Spinal cord (tissue), 10 donors: Measurements from ENCODE around the gene ARL8A. TPM values are rescaled to one million over a fixed set of nuclear protein-coding genes. Genes with fewer than 3 reads are reported as not detected.
A peak's percentile ranks its signal among the peaks of the same experiment; 100 is the strongest.
"Not testable (repeated sequence)": the region's sequence is repeated elsewhere in the genome, so short reads cannot be mapped to it uniquely, and the experiment has no call there.

Experiments used
- DNase-seq, 6 donors: peaks; one replicate each; pipeline versions ENCODE4 v3.0.0 to v3.0.0-alpha.2; 2013 to 2015; ENCODE audit warnings: low spot score in 6 of 6, low read depth in 4 of 6
- H3K27ac ChIP-seq: one replicate; pipeline ENCODE4 v1.5.1; 2013; ENCODE audit warnings: low read depth, low read length, control low read depth
- H3K27me3 ChIP-seq: one replicate; pipeline ENCODE4 v1.6.1; 2013; ENCODE audit warnings: low read length; ENCODE audit not compliant: control insufficient read depth, insufficient read depth
- H3K36me3 ChIP-seq: one replicate; pipeline ENCODE4 v1.6.1; 2013; ENCODE audit warnings: low read length; ENCODE audit not compliant: control insufficient read depth, insufficient read depth
- H3K4me1 ChIP-seq: one replicate; pipeline ENCODE4 v1.6.1; 2013; ENCODE audit warnings: low read length; ENCODE audit not compliant: control insufficient read depth, insufficient read depth
- H3K4me3 ChIP-seq: one replicate; pipeline ENCODE4 v1.5.1; 2013; ENCODE audit warnings: low read depth, low read length, control low read depth
- H3K9me3 ChIP-seq: one replicate; pipeline ENCODE4 v1.6.1; 2013; ENCODE audit warnings: low read length; ENCODE audit not compliant: control insufficient read depth, insufficient read depth
- WGBS: methylation state at CpG from one replicate; pipeline ENCODE4 v1.1.5; 2013; ENCODE audit warnings: missing lambda C conversion rate; ENCODE audit not compliant: insufficient coverage; 5-methylcytosine and 5-hydroxymethylcytosine counted together
- long read RNA-seq, 4 donors: transcript quantifications; one replicate each; lab custom pipeline, GENCODE V29; 2026
- polyA plus RNA-seq, 2 donors: library from polyadenylated mRNA; unstranded; fragments of 120-200 nt; gene quantifications; one replicate each; pipeline ENCODE4 v1.2.1, GENCODE V29; 2013; ENCODE audit not compliant: insufficient read length in 2 of 2
- total RNA-seq, 2 donors: library from RNA; depleted of rRNA in 1 of 2; stranded (reverse); fragments of 120-200 nt in 1 of 2; fragments of >200 nt in 1 of 2; gene quantifications; one replicate each; pipeline versions ENCODE4 v1.2.3 to v1.2.4, GENCODE V29; 2013 to 2014
- donor health status: healthy.

ARL8A gene
- total RNA-seq (10 to 100 TPM; 56.3 to 75.2 TPM), polyA plus RNA-seq (100 to 1,000 TPM; 183 to 184 TPM)
- long read RNA-seq, donor 1, transcript ARL8A-201 (7 exons, 1,793 nt) = major isoform, 101 of 108 reads
- long read RNA-seq, donor 1, partial matches to known transcripts = 0 of 108 reads
- long read RNA-seq, donor 1, other reads (novel, unspliced or antisense) = 6 of 108 reads
- long read RNA-seq, donor 2, transcript ARL8A-201 (7 exons, 1,793 nt) = major isoform, 39 of 42 reads
- long read RNA-seq, donor 2, partial matches to known transcripts = 0 of 42 reads
- long read RNA-seq, donor 2, other reads (novel, unspliced or antisense) = 0 of 42 reads
- long read RNA-seq, donor 3, transcript ARL8A-201 (7 exons, 1,793 nt) = major isoform, 40 of 43 reads
- long read RNA-seq, donor 3, partial matches to known transcripts = 0 of 43 reads
- long read RNA-seq, donor 3, other reads (novel, unspliced or antisense) = 0 of 43 reads
- long read RNA-seq, donor 4, transcript ARL8A-201 (7 exons, 1,793 nt) = major isoform, 26 of 27 reads
- long read RNA-seq, donor 4, partial matches to known transcripts = 0 of 27 reads
- long read RNA-seq, donor 4, other reads (novel, unspliced or antisense) = 0 of 27 reads

DNA sequence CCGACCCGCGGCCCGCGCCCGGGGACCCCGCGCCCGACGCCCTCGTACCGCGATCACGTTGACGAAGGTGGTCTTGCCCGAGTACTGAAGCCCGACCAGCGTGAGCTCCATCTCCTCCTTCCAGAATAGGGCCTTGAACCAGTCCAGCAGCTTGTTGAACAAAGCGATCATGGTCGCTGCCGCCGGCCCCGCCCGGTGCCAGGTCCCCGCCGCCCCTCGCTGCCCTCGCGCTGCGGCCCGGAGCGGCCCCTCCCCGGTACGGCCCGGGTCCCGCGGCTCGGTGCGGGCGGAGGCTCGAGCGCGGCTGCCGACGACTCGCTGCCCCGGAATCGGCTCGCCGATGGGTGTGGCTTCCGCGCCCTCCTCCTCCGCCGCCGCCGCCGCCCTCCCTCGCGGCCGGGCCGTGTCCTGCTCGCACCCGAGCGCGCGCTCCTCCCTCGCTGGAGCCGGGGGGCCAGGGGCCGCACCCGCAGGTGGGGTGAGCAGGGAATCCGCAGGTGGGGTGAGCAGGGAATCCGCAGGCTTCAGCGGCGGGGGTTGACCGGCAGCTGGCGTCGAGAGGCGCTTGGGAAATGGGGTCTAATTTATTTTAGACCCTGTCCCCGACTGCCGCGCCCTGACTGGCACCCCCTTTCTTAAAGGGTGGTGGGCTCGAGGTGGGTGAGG is at the start of gene ARL8A:
TSS of gene ARL8A (minus strand) at position 336 of the 666 bp plus-strand sequence. CDS start at position 171, 165 bp downstream.
- Histone ChIP-seq H3K27ac (peak within 1 kb of the TSS; percentile 92), H3K36me3 (peaks cover 16% of the 10 kb centered on the region), H3K9me3 (no peaks in the 10 kb centered on the region), H3K4me3 (peak within 1 kb of the TSS; percentile 88), H3K27me3 (no peaks in the 10 kb centered on the region), H3K4me1 (peaks cover 42% of the 10 kb centered on the region)
- WGBS = 0% methylated on average over 80 of the region's 82 CpGs
- peak in 2 of 6 donors; percentile 86 to 87 for DNase-seq

GRCh38 chr1:202194328-202194648 is 49.8 kb upstream of the ARL8A start:
- DNase-seq = no peak
- Histone ChIP-seq H3K36me3 (no peaks in the 10 kb centered on the region), H3K9me3 (no peaks in the 10 kb centered on the region), H3K27me3 (peaks cover 30% of the 10 kb centered on the region), H3K4me1 (peaks cover 18% of the 10 kb centered on the region), H3K27ac (no peak overlapping the region), H3K4me3 (no peak overlapping the region)
- 44% methylated on average over 11 of the region's 11 CpGs for WGBS

GRCh38 chr1:202193614-202194327 is 49.2 kb upstream of the ARL8A start, which contains the start of gene LGR6:
TSS of gene LGR6 (plus strand) at chr1:202193799. CDS start at chr1:202193990, 191 bp downstream.
- WGBS = 2% methylated on average over 57 of the region's 61 CpGs
- Histone ChIP-seq H3K36me3 (no peaks in the 10 kb centered on the region), H3K4me1 (peaks cover 17% of the 10 kb centered on the region), H3K27ac (no peak within 1 kb of the TSS), H3K9me3 (no peaks in the 10 kb centered on the region), H3K27me3 (peaks cover 30% of the 10 kb centered on the region), H3K4me3 (no peak within 1 kb of the TSS)
- DNase-seq = no peak

DNA sequence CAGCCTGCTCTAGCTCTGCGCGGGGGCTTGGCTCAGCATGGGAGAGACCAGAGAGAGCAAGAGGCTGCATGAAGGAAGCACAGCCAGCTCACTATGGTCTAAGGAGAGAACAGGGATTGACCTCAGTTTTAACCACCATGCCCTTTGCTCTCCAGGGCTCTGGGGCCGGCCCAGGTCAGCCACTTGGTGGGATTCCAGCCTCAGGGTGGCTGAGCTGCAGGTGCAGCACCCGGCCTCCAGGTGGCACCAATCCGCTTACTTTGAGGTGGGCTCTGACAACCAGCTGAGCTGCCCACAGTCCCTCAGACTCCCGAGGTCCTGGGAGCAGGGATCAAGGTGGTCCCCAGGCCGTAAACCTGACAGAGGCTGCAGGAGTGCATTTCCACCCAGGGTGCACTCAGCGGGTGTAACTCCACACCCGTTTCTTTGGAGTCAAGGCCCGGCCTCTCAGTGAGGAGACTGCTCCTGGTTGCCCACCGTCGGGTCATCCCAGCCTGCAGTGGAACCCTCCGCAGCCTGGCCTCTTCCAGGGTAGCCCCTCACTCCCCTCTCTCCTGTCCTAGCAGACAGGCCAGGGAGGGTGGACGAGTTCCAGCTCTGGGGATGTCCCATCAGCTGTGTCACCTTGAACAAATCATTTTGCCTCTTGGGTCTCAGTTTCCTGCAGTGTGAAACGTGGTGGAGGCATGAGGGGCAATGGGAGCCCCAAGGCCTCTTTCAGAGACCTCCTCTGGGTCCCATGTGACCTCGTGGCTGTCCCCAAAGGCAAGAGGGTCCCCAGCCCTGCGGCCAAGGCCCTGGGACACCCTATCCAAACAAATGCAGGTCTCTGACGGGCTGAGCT is 48.5 kb upstream of the ARL8A start:
- peak in 2 of 6 donors; percentile 57 to 58 for DNase-seq
- peaks cover 30% of the 10 kb centered on the region for H3K27me3 ChIP-seq
- no peaks in the 10 kb centered on the region for H3K9me3 ChIP-seq
- WGBS = 39% methylated on average over 15 of the region's 18 CpGs
- H3K27ac ChIP-seq = no peak overlapping the region
- H3K4me3 ChIP-seq = no peak overlapping the region
- no peaks in the 10 kb centered on the region for H3K36me3 ChIP-seq
- peaks cover 17% of the 10 kb centered on the region for H3K4me1 ChIP-seq

DNA sequence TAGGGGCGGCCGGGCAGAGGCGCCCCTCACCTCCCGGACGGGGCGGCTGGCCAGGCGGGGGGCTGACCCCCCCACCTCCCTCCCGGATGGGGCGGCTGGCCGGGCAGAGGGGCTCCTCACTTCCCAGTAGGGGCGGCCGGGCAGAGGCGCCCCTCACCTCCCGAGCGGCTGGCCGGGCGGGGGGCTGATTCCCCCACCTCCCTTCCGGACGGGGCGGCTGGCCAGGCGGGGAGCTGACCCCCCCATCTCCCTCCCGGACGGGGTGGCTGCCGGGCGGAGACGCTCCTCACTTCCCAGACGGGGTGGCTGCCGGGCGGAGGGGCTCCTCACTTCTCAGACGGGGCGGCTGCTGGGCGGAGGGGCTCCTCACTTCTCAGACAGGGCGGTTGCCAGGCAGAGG is 46.9 kb upstream of the ARL8A start:
- DNase-seq, H3K36me3 ChIP-seq, H3K4me3 ChIP-seq, H3K9me3 ChIP-seq, H3K27ac ChIP-seq: not testable (repeated sequence)
- H3K27me3 ChIP-seq = peaks cover 30% of the 10 kb centered on the region
- no CpG with 5 or more reads among the region's 33 CpGs for WGBS
- H3K4me1 ChIP-seq = peaks cover 26% of the 10 kb centered on the region

- no peak for DNase-seq
- Histone ChIP-seq H3K27me3 (peaks cover 22% of the 10 kb centered on the region), H3K36me3 (peaks cover 2% of the 10 kb centered on the region), H3K27ac (no peak overlapping the region), H3K4me3 (no peak overlapping the region), H3K9me3 (no peaks in the 10 kb centered on the region), H3K4me1 (peaks cover 28% of the 10 kb centered on the region)
- WGBS = 62% methylated on average over 7 of the region's 7 CpGs
Measured at GRCh38 chr1:202189918-202190715, 45.6 kb upstream of the ARL8A start.

DNA sequence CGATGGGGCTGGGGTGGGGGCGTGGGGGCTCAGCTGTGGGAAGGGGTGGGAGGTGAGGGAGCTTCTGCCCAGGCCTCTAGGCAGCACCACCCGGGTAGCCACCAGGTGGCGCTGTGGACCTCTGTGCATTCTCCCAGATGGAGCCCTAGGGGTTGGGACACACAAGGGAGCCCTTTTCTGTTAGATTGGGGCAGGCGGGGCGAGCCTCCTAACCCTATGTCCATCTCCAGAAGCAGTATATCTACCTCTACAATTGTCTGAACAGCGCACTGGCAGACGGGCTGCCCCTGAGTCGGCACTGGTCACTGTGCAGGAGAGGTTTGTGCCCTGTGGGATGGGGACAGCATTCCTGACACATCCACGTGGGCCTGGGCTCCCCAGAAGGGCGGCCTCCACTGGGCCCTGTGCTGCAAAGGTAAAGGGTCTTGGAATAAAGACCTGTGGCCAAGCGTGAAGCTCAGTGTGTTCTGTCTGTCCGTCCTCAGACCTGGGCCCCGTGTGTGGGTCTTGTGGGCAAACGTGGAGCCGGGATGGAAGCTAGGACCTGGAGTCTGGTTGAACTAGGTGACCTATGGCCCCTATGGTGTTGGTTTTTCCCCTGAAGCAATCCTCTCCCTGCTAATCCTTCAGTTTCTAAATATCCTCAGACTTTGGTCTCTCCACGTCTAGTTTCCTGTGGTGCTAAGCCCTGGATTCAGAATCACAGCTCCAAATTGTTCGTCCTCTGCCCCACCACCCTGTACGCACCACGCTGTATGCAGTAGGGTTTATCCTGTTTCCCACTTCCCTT is 44.7 kb upstream of the ARL8A start:
- Histone ChIP-seq H3K4me3 (no peak overlapping the region), H3K27me3 (peaks cover 14% of the 10 kb centered on the region), H3K36me3 (peaks cover 2% of the 10 kb centered on the region), H3K4me1 (peaks cover 34% of the 10 kb centered on the region), H3K27ac (no peak overlapping the region), H3K9me3 (no peaks in the 10 kb centered on the region)
- WGBS = 61% methylated on average over 16 of the region's 20 CpGs
- DNase-seq = peak in 3 of 6 donors; percentile 21 to 69 (median 68)
